ENCODE data around the gene PDILT.
"Not testable (repeated sequence)": the region's sequence is repeated elsewhere in the genome, so short reads cannot be mapped to it uniquely, and the experiment has no call there.

- not testable (repeated sequence) for TF ChIP-seq EZH2 (IDR thresholded peaks at IDR 0.05; ENCODE audit: low read depth)
- TF ChIP-seq, protein P1, sequence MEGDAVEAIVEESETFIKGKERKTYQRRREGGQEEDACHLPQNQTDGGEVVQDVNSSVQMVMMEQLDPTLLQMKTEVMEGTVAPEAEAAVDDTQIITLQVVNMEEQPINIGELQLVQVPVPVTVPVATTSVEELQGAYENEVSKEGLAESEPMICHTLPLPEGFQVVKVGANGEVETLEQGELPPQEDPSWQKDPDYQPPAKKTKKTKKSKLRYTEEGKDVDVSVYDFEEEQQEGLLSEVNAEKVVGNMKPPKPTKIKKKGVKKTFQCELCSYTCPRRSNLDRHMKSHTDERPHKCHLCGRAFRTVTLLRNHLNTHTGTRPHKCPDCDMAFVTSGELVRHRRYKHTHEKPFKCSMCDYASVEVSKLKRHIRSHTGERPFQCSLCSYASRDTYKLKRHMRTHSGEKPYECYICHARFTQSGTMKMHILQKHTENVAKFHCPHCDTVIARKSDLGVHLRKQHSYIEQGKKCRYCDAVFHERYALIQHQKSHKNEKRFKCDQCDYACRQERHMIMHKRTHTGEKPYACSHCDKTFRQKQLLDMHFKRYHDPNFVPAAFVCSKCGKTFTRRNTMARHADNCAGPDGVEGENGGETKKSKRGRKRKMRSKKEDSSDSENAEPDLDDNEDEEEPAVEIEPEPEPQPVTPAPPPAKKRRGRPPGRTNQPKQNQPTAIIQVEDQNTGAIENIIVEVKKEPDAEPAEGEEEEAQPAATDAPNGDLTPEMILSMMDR (conservative IDR thresholded peaks at IDR 0.05) = not testable (repeated sequence)
Measured at GRCh38 chr16:20423772-20424128, 19.2 kb upstream of the PDILT start.
